Transverse colon (tissue), 4 donors: ENCODE results near the gene ADAMTS14. TPM values are rescaled to one million over a fixed set of nuclear protein-coding genes. Genes with fewer than 3 reads are reported as not detected.

Experiments used
- DNase-seq: peaks from one replicate; pipeline ENCODE4 v3.0.0-alpha.2; 2019
- H3K27ac ChIP-seq, 4 donors: fragments of 200-600 bp; sonication (generic); 2 replicates each; pipeline ENCODE4 v1.5.1; 2016 to 2018; ENCODE audit warnings: inconsistent platforms in 4 of 4
- H3K27me3 ChIP-seq: fragments of 200-600 bp; sonication (generic); 2 replicates; pipeline ENCODE4 v1.5.1; 2017; ENCODE audit warnings: inconsistent platforms
- H3K36me3 ChIP-seq, 4 donors: fragments of 200-600 bp; sonication (generic); 2 replicates each; pipeline ENCODE4 v1.5.1; 2017 to 2019; ENCODE audit warnings: inconsistent platforms in 4 of 4
- H3K4me1 ChIP-seq, 4 donors: fragments of 200-600 bp; sonication (generic); 2 replicates each; pipeline ENCODE4 v1.5.1; 2017 to 2020; ENCODE audit warnings: inconsistent platforms in 4 of 4
- H3K4me3 ChIP-seq, 4 donors: fragments of 200-600 bp; sonication (generic); 1 replicate in 1 of 4; 2 replicates in 3 of 4; pipeline versions ENCODE4 v1.5.1 to v1.6.1; 2017 to 2019; ENCODE audit warnings: inconsistent platforms in 4 of 4
- H3K9me3 ChIP-seq, 2 donors: fragments of 200-600 bp; sonication (generic); 2 replicates each; pipeline ENCODE4 v1.5.1; 2017 to 2019; ENCODE audit warnings: inconsistent platforms in 2 of 2
- EP300 ChIP-seq: sonication (generic); formaldehyde crosslinking; IDR thresholded peaks from one replicate; pipeline ENCODE4 v1.6.1; 2017; ENCODE audit warnings: antibody characterized with exemption, low read depth
- POLR2A ChIP-seq: fragments of 450-650 bp; IDR thresholded peaks from one replicate; pipeline ENCODE4 v1.6.1; 2016; ENCODE audit warnings: antibody characterized with exemption, mild to moderate bottlenecking, moderate library complexity
- POLR2AphosphoS5 ChIP-seq, 3 donors: sonication (generic); formaldehyde crosslinking; IDR thresholded peaks; one replicate each; pipeline ENCODE4 v1.6.1; 2016; ENCODE audit warnings: antibody characterized with exemption in 3 of 3
- WGBS, 2 donors: methylation state at CpG; one replicate each; pipeline ENCODE4 v1.1.5; 2018; ENCODE audit warnings: low coverage in 1 of 2; 5-methylcytosine and 5-hydroxymethylcytosine counted together
- in situ Hi-C, 4 donors: fragments of 200-750 bp; cut with MboI; loops; one replicate each; pipeline versions ENCODE4 v1.15.0 to v1.15.1; 2017; ENCODE audit warnings: low sequenced_read_pairs in 3 of 4, low pct_ligation_motif_present in 1 of 4, low pct_unique_long_range_greater_than_20kb in 1 of 4
- intact Hi-C: fragments of 100-400 bp; cut with DNase I; formaldehyde crosslinking; loops from one replicate; pipeline ENCODE4 v1.15.1; 2023; ENCODE audit warnings: low total_unique reads
- total RNA-seq, 4 donors: library from RNA; depleted of rRNA; stranded (reverse); fragments of >200 nt; gene quantifications; one replicate each; pipeline ENCODE4 v1.1.0, GENCODE V29; 2016
- TF ChIP-seq, protein P1 (sequence below), 5 experiments: fragments of 200-600 bp in 3 of 5; fragments of 450-650 bp in 2 of 5; sonication (generic) in 3 of 5; IDR thresholded peaks; 1 replicate in 2 of 5; 2 replicates in 3 of 5; pipeline ENCODE4 v1.5.1; 2016 to 2017; ENCODE audit warnings: antibody characterized with exemption in 5 of 5, inconsistent platforms in 3 of 5, mild to moderate bottlenecking in 2 of 5, moderate library complexity in 1 of 5

Gene ADAMTS14
- total RNA-seq, 4 donors from 2014 or later: 0.95 to 3.8 (median 1.4) TPM

DNA sequence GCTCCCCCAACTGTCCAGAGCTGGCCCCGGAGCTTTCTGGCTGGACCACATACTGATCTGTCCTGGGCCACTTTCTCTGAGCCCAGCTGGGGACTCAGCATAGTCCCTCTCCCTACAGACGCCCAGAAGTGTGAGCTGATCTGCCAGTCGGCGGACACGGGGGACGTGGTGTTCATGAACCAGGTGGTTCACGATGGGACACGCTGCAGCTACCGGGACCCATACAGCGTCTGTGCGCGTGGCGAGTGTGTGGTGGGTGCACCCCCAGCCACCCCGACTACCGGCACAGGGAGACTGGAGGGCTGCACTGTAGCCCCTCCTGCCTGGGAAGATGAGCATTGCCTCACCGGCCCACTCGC lies 71.1 kb downstream of the ADAMTS14 start:
- Histone ChIP-seq H3K4me3 (no peak overlapping the region), H3K9me3 (no peaks in the 10 kb centered on the region), H3K27ac (peak overlapping the region; percentile 1 to 44 (median 34)), H3K27me3 (no peaks in the 10 kb centered on the region), H3K36me3 (no peaks in the 10 kb centered on the region), H3K4me1 (peaks cover 0 to 22% (median 7%) of the 10 kb centered on the region in 4 donors)
- no peak for DNase-seq
- intact Hi-C loops: no loop called here
- WGBS, 2 donors: 95% methylated on average over 17 of the region's 17 CpGs; no CpG with 5 or more reads in 1 of the 2 donors
- TF ChIP-seq EP300: no peak
- TF ChIP-seq POLR2A: no peak
- TF ChIP-seq, protein P1, sequence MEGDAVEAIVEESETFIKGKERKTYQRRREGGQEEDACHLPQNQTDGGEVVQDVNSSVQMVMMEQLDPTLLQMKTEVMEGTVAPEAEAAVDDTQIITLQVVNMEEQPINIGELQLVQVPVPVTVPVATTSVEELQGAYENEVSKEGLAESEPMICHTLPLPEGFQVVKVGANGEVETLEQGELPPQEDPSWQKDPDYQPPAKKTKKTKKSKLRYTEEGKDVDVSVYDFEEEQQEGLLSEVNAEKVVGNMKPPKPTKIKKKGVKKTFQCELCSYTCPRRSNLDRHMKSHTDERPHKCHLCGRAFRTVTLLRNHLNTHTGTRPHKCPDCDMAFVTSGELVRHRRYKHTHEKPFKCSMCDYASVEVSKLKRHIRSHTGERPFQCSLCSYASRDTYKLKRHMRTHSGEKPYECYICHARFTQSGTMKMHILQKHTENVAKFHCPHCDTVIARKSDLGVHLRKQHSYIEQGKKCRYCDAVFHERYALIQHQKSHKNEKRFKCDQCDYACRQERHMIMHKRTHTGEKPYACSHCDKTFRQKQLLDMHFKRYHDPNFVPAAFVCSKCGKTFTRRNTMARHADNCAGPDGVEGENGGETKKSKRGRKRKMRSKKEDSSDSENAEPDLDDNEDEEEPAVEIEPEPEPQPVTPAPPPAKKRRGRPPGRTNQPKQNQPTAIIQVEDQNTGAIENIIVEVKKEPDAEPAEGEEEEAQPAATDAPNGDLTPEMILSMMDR (IDR thresholded peaks at IDR 0.05): no peak
- no peak for TF ChIP-seq POLR2AphosphoS5 (IDR thresholded peaks at IDR 0.05)
- in situ Hi-C loops: no loop called here

DNA sequence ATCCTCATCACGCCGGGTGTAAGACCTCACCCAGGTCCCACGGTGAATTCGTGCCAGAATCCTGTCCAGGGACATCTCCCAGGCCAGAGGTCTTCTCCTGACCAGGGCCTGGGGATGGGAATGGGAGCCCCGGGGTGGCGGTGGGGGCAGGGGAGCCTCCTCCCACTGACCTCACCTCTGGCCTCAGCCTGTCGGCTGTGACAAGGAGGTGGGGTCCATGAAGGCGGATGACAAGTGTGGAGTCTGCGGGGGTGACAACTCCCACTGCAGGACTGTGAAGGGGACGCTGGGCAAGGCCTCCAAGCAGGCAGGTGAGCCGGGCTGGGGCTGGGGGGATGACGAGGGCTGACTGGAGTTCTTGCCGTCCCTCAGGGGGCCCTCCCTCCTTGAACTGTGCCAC lies 71.6 kb downstream of the ADAMTS14 start:
- 89% methylated on average over 13 of the region's 13 CpGs; no CpG with 5 or more reads in 1 of the 2 donors for WGBS, 2 donors
- intact Hi-C loops (no loop called here), in situ Hi-C loops (no loop called here)
- Histone ChIP-seq H3K4me3 (no peak overlapping the region), H3K9me3 (no peaks in the 10 kb centered on the region), H3K36me3 (no peaks in the 10 kb centered on the region), H3K4me1 (peaks cover 0 to 22% (median 7%) of the 10 kb centered on the region in 4 donors), H3K27me3 (no peaks in the 10 kb centered on the region), H3K27ac (peak overlapping the region in 1 of 4 donors; percentile 44)
- TF ChIP-seq, protein P1 (IDR thresholded peaks at IDR 0.05): no peak
- TF ChIP-seq EP300 (no peak), POLR2A (no peak), POLR2AphosphoS5 (IDR thresholded peaks at IDR 0.05) (no peak)
- DNase-seq: no peak

DNA sequence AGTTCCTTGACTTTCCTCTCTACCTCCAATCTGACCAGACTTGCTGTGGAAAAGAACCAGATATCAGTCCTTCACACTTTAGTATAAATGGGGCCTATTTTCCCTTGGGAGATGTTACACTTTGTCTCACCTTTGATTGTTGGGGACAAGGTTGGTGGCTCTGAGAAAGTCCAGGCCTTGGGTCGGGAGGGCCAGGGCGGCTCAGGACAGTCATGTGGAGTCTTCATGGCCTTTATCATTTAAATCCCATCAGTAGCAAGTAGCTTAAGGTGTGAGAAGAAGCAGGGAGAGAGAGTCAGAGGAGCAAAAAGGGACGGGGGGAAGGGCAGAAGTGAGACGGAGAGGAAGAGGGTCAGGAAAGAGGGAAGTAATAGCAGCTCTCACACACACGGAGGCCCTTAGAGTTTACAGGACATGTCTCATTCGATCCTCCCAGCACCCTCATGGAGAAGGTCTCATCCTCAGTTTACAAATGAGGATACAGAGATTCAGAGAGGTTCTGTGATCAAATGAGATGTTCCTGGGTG lies 72.4 kb downstream of the ADAMTS14 start:
- TF ChIP-seq, protein P1 (IDR thresholded peaks at IDR 0.05): no peak
- TF ChIP-seq POLR2AphosphoS5 (IDR thresholded peaks at IDR 0.05) (no peak), POLR2A (no peak), EP300 (no peak)
- Histone ChIP-seq H3K36me3 (no peaks in the 10 kb centered on the region), H3K4me3 (no peak overlapping the region), H3K9me3 (no peaks in the 10 kb centered on the region), H3K27ac (no peak overlapping the region), H3K27me3 (no peaks in the 10 kb centered on the region), H3K4me1 (peaks cover 0 to 22% (median 7%) of the 10 kb centered on the region in 4 donors)
- in situ Hi-C loops: no loop called here
- 65 to 80% methylated on average over 2 to 6 of the region's 6 CpGs for WGBS, 2 donors
- intact Hi-C loops: no loop called here
- DNase-seq: no peak

DNA sequence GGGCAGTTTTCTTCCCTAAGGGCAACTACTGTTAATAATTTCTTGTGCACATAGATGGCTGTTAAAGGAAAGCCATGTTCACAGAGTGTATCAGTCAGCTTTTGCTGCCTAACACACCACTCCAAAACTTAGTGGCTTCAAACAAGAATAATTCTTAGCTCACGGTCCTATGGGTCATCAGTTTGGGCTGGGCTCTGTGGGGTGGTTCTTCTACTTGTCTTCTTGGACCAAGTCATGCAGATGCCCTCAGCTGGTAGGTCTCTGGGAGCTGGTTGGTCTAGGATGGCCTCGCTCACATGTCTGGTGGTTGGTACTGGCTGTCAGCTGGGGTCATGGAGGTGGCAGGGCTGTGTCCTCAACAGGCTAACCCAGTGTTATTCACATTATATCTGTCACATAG lies 73.2 kb downstream of the ADAMTS14 start:
- Histone ChIP-seq H3K27ac (no peak overlapping the region), H3K9me3 (no peaks in the 10 kb centered on the region), H3K27me3 (no peaks in the 10 kb centered on the region), H3K36me3 (no peaks in the 10 kb centered on the region), H3K4me1 (peaks cover 0 to 21% (median 7%) of the 10 kb centered on the region in 4 donors), H3K4me3 (no peak overlapping the region)
- WGBS, 2 donors: 90% methylated on average over 2 of the region's 2 CpGs; no CpG with 5 or more reads in 1 of the 2 donors
- in situ Hi-C loops: no loop called here
- TF ChIP-seq, protein P1 (IDR thresholded peaks at IDR 0.05): no peak
- no peak for TF ChIP-seq POLR2A
- no peak for TF ChIP-seq EP300
- TF ChIP-seq POLR2AphosphoS5 (IDR thresholded peaks at IDR 0.05): no peak
- intact Hi-C loops: no loop called here
- no peak for DNase-seq
